ENCODE results near the gene TAF7. TPM values are rescaled to one million over a fixed set of nuclear protein-coding genes. Genes with fewer than 3 reads are reported as not detected.
A peak's percentile ranks its signal among the peaks of the same experiment; 100 is the strongest.

The TAF7 gene
- total RNA-seq, 1 donor from 2014 or later = 157 TPM

DNA sequence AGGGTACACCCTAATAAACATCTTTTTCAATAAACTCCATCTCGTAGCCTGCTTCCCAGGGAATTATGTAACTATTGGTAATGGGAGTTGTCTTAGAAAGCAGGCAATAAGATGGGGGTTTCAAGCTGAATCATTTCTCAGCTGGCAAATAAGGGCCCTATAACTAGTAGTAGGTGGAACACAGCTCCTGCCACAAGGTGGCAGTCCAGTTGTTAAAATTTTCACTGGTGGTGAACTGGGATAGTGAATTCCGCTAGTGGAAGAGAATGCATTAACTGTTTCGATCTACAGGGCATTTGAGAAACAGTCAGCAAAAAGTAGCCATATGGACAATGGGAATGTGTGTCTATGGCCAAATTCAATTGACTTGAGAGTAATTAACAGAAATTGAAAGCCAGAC lies 47.7 kb downstream of the TAF7 start:
- no peak overlapping the region for H3K27ac ChIP-seq
- no peak overlapping the region for H3K9ac ChIP-seq
- no peak for DNase-seq (ENCODE audit: low spot score)
- H3K36me3 ChIP-seq = no peaks in the 10 kb centered on the region
- no peaks in the 10 kb centered on the region for H3K27me3 ChIP-seq
- H3K4me3 ChIP-seq = no peak overlapping the region
- H3K4me1 Mint-ChIP-seq = no peaks in the 10 kb centered on the region
- H3K27me3 Mint-ChIP-seq (ENCODE audit: insufficient read depth, low read depth) = peaks cover 2% of the 10 kb centered on the region
- H3K79me2 ChIP-seq (ENCODE audit: low read depth) = no peaks in the 10 kb centered on the region
- H3F3A ChIP-seq (ENCODE audit: low read depth) = no peaks in the 10 kb centered on the region
- H3K9me3 ChIP-seq (ENCODE audit: low read depth) = peaks cover 4% of the 10 kb centered on the region
- H3K27ac Mint-ChIP-seq = no peak overlapping the region
- no peaks in the 10 kb centered on the region for H4K20me1 ChIP-seq (ENCODE audit: low read depth)
- no peak overlapping the region for H3K4me3 Mint-ChIP-seq
- H3K4me2 ChIP-seq = no peak overlapping the region
- peaks cover 6% of the 10 kb centered on the region for H3K36me3 Mint-ChIP-seq
- no peaks in the 10 kb centered on the region for H3K4me1 ChIP-seq
- TF ChIP-seq EZH2phosphoT487 (IDR thresholded peaks at IDR 0.05) = no peak
- peak; percentile 24 for TF ChIP-seq CTCF (IDR thresholded peaks at IDR 0.05)
- peaks cover 62% of the 10 kb centered on the region for H3K9me3 Mint-ChIP-seq
- no peak overlapping the region for H2AFZ ChIP-seq (replicated peaks)

DNA sequence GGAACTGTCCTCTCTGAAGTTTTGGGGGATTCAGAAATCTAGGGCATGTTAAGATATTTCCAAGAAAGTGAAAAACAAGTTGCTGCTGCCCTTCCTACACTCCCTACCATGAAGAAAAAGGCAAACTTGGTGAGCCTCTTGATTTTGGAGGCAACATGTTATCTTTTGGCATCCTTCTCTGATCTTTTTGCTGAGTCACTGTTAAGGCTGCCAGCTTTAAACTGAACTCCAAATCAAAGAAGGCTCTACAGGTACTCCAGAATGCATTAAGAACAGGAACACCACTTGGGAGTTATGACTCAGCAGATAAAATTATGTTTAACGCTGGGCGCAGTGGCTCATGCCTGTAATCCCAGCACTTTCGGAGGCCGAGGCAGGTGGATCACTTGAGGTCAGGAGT lies 51.4 kb downstream of the TAF7 start:
- Histone ChIP-seq H3K27me3 (no peaks in the 10 kb centered on the region), H3K9me3 (ENCODE audit: low read depth) (peaks cover 18% of the 10 kb centered on the region), H3K27ac (no peak overlapping the region), H3F3A (ENCODE audit: low read depth) (no peaks in the 10 kb centered on the region), H3K9ac (no peak overlapping the region), H3K4me1 (no peaks in the 10 kb centered on the region), H2AFZ (replicated peaks) (no peak overlapping the region), H3K79me2 (ENCODE audit: low read depth) (no peaks in the 10 kb centered on the region), H3K36me3 (no peaks in the 10 kb centered on the region), H3K4me3 (no peak overlapping the region), H3K4me2 (no peak overlapping the region), H4K20me1 (ENCODE audit: low read depth) (no peaks in the 10 kb centered on the region)
- Mint-ChIP-seq H3K36me3 (peaks cover 11% of the 10 kb centered on the region), H3K4me3 (no peak overlapping the region), H3K27me3 (ENCODE audit: insufficient read depth, low read depth) (peaks cover 4% of the 10 kb centered on the region), H3K27ac (no peak overlapping the region), H3K9me3 (peaks cover 70% of the 10 kb centered on the region), H3K4me1 (no peaks in the 10 kb centered on the region)
- no peak for TF ChIP-seq EZH2phosphoT487 (IDR thresholded peaks at IDR 0.05)
- TF ChIP-seq CTCF (IDR thresholded peaks at IDR 0.05) = no peak
- no peak for TF ChIP-seq EZH2 (IDR thresholded peaks at IDR 0.05)
- DNase-seq (ENCODE audit: low spot score) = no peak

Other genes with a start within 250 kb of the TAF7 start
- 34.2 and 48.4 TPM in 2 replicates for gene PCDHB2, start 226.2 kb downstream of the TAF7 start, total RNA-seq (ENCODE audit: low replicate concordance)
- gene PCDHB3, start 220.3 kb downstream of the TAF7 start, total RNA-seq (ENCODE audit: low replicate concordance) = 5.6 and 6.7 TPM in 2 replicates
- gene PCDHB4, start 199.0 kb downstream of the TAF7 start, total RNA-seq (ENCODE audit: low replicate concordance) = 1.9 and 2.3 TPM in 2 replicates
- gene PCDHB5, start 185.6 kb downstream of the TAF7 start, total RNA-seq (ENCODE audit: low replicate concordance) = 11.9 and 15.2 TPM in 2 replicates
- 0.90 and 1.5 TPM in 2 replicates for gene PCDHB6, start 170.7 kb downstream of the TAF7 start, total RNA-seq (ENCODE audit: low replicate concordance)
- gene PCDHB7, start 148.1 kb downstream of the TAF7 start, total RNA-seq (ENCODE audit: low replicate concordance) = 0.21 and 0.90 TPM in 2 replicates
- gene PCDHB8, start 143.0 kb downstream of the TAF7 start, total RNA-seq (ENCODE audit: low replicate concordance) = 0.31 TPM in 1 of 2 replicates, not detected in the other
- gene PCDHB16, start 138.4 kb downstream of the TAF7 start, total RNA-seq (ENCODE audit: low replicate concordance) = 4.0 and 4.5 TPM in 2 replicates
- gene PCDHB9, start 133.6 kb downstream of the TAF7 start, total RNA-seq (ENCODE audit: low replicate concordance) = 3.1 and 4.6 TPM in 2 replicates
- 9.3 and 10.4 TPM in 2 replicates for gene PCDHB10, start 128.4 kb downstream of the TAF7 start, total RNA-seq (ENCODE audit: low replicate concordance)
- 3.8 and 4.0 TPM in 2 replicates for gene PCDHB11, start 121.2 kb downstream of the TAF7 start, total RNA-seq (ENCODE audit: low replicate concordance)
- gene PCDHB12, start 112.1 kb downstream of the TAF7 start, total RNA-seq (ENCODE audit: low replicate concordance) = 3.0 and 3.8 TPM in 2 replicates
- gene PCDHB13, start 106.9 kb downstream of the TAF7 start, total RNA-seq (ENCODE audit: low replicate concordance) = 2.4 and 3.0 TPM in 2 replicates
- gene PCDHB14, start 97.4 kb downstream of the TAF7 start, total RNA-seq (ENCODE audit: low replicate concordance) = 7.2 and 7.4 TPM in 2 replicates
- gene PCDHB15, start 75.4 kb downstream of the TAF7 start, total RNA-seq (ENCODE audit: low replicate concordance) = 7.8 and 9.4 TPM in 2 replicates
- gene SLC25A2, start 16.7 kb downstream of the TAF7 start, total RNA-seq (ENCODE audit: low replicate concordance) = 0.22 and 0.96 TPM in 2 replicates
- gene PCDHGA1, start 9.7 kb upstream of the TAF7 start, total RNA-seq (ENCODE audit: low replicate concordance) = 1.0 and 1.5 TPM in 2 replicates
- gene PCDHGA2, start 18.0 kb upstream of the TAF7 start, total RNA-seq (ENCODE audit: low replicate concordance) = 0.37 and 0.71 TPM in 2 replicates
- 0.34 and 0.54 TPM in 2 replicates for gene PCDHGA3, start 23.0 kb upstream of the TAF7 start, total RNA-seq (ENCODE audit: low replicate concordance)
- 3.6 and 4.3 TPM in 2 replicates for gene PCDHGB1, start 29.3 kb upstream of the TAF7 start, total RNA-seq (ENCODE audit: low replicate concordance)
- gene PCDHGA4, start 34.2 kb upstream of the TAF7 start, total RNA-seq (ENCODE audit: low replicate concordance) = 2.3 and 2.4 TPM in 2 replicates
- 2.1 and 2.2 TPM in 2 replicates for gene PCDHGB2, start 39.2 kb upstream of the TAF7 start, total RNA-seq (ENCODE audit: low replicate concordance)
- gene PCDHGA5, start 43.4 kb upstream of the TAF7 start, total RNA-seq (ENCODE audit: low replicate concordance) = 0.71 and 1.3 TPM in 2 replicates
- gene PCDHGB3, start 49.5 kb upstream of the TAF7 start, total RNA-seq (ENCODE audit: low replicate concordance) = 0.74 and 0.95 TPM in 2 replicates
- gene PCDHGA6, start 53.1 kb upstream of the TAF7 start, total RNA-seq (ENCODE audit: low replicate concordance) = 0.77 and 1.4 TPM in 2 replicates
- 0.81 and 1.1 TPM in 2 replicates for gene PCDHGA7, start 62.0 kb upstream of the TAF7 start, total RNA-seq (ENCODE audit: low replicate concordance)
- 10.4 and 14.9 TPM in 2 replicates for gene PCDHGB4, start 66.9 kb upstream of the TAF7 start, total RNA-seq (ENCODE audit: low replicate concordance)
- 2.3 and 3.3 TPM in 2 replicates for gene PCDHGA8, start 71.8 kb upstream of the TAF7 start, total RNA-seq (ENCODE audit: low replicate concordance)
- gene PCDHGB5, start 77.2 kb upstream of the TAF7 start, total RNA-seq (ENCODE audit: low replicate concordance) = 2.0 and 3.7 TPM in 2 replicates
- 0.97 and 2.2 TPM in 2 replicates for gene PCDHGA9, start 82.0 kb upstream of the TAF7 start, total RNA-seq (ENCODE audit: low replicate concordance)
- gene PCDHGB6, start 87.2 kb upstream of the TAF7 start, total RNA-seq (ENCODE audit: low replicate concordance) = 13.2 and 22.1 TPM in 2 replicates
- gene PCDHGA10, start 92.2 kb upstream of the TAF7 start, total RNA-seq (ENCODE audit: low replicate concordance) = 4.2 and 4.7 TPM in 2 replicates
- gene PCDHGB7, start 96.9 kb upstream of the TAF7 start, total RNA-seq (ENCODE audit: low replicate concordance) = 21.1 and 23.9 TPM in 2 replicates
- 9.5 and 13.3 TPM in 2 replicates for gene PCDHGA11, start 100.3 kb upstream of the TAF7 start, total RNA-seq (ENCODE audit: low replicate concordance)
- gene PCDHGA12, start 109.7 kb upstream of the TAF7 start, total RNA-seq (ENCODE audit: low replicate concordance) = 0.79 and 2.2 TPM in 2 replicates
- gene PCDHGC3, start 155.2 kb upstream of the TAF7 start, total RNA-seq (ENCODE audit: low replicate concordance) = 14.7 and 17.2 TPM in 2 replicates
- gene PCDHGC4, start 164.2 kb upstream of the TAF7 start, total RNA-seq (ENCODE audit: low replicate concordance) = 5.0 and 10.4 TPM in 2 replicates
- 0.43 and 1.3 TPM in 2 replicates for gene PCDHGC5, start 168.3 kb upstream of the TAF7 start, total RNA-seq (ENCODE audit: low replicate concordance)